Measurements from ENCODE around the gene DGKD. TPM values are rescaled to one million over a fixed set of nuclear protein-coding genes. Genes with fewer than 3 reads are reported as not detected.
A peak's percentile ranks its signal among the peaks of the same experiment; 100 is the strongest.

The DGKD gene
- total RNA-seq, 1 donor from 2014 or later, result 69.3 TPM

- H3K27ac ChIP-seq, result peak overlapping the region; percentile 69
- ATAC-seq, result no peak
Measured at GRCh38 chr2:233413046-233413445, 58.8 kb downstream of the DGKD start.

DNA sequence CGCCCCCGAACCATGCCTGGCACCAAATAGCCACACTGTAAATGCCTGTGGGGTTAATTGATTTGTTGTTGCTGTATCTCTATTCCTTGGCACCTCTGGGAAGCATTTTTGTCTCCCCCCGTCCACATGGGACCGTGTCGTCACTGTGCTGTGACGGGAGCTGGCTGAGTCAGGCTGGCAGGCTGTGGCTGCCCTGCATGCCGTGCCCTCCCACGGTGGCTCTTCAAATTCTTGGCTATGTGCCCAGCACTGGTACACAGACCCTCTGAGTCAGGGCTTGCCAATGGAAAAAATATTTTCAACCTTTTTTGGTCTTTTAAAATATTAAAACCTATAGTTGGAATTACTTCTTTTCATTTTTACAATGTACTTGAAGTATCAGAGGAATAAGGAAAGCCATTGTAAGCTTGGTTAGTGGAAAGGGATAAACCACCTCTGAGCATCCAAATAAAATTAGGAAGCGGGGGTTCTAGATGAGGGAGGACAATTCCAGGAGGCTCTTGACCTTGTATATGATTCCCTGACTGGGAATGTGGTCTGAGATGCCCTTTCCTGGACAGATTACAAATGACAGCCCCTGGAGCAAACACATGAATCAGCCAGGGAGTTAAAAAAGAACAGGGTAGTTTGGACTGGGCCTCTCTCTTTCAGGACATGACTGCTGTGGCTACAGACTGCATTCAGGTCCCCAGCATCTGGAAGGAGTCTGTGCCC lies 59.4 kb downstream of the DGKD start:
- Histone ChIP-seq H3K4me1 (peaks cover 59% of the 10 kb centered on the region), H3K27me3 (ENCODE audit: low read depth) (no peaks in the 10 kb centered on the region), H3K9me3 (peaks cover 15% of the 10 kb centered on the region), H3K4me3 (no peak overlapping the region), H3K27ac (peak overlapping the region; percentile 69), H3K36me3 (peaks cover 6% of the 10 kb centered on the region)
- DNase-seq, result peak; percentile 79
- intact Hi-C loops (cut with DNase I), result no loop called here
- TF ChIP-seq, protein P1, sequence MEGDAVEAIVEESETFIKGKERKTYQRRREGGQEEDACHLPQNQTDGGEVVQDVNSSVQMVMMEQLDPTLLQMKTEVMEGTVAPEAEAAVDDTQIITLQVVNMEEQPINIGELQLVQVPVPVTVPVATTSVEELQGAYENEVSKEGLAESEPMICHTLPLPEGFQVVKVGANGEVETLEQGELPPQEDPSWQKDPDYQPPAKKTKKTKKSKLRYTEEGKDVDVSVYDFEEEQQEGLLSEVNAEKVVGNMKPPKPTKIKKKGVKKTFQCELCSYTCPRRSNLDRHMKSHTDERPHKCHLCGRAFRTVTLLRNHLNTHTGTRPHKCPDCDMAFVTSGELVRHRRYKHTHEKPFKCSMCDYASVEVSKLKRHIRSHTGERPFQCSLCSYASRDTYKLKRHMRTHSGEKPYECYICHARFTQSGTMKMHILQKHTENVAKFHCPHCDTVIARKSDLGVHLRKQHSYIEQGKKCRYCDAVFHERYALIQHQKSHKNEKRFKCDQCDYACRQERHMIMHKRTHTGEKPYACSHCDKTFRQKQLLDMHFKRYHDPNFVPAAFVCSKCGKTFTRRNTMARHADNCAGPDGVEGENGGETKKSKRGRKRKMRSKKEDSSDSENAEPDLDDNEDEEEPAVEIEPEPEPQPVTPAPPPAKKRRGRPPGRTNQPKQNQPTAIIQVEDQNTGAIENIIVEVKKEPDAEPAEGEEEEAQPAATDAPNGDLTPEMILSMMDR (IDR thresholded peaks at IDR 0.05), result no peak
- peak; percentile 80 to 84 for ATAC-seq

More at GRCh38 chr2:233413046-233413445, 58.8 kb downstream of the DGKD start:
- Histone ChIP-seq H3K4me1 (peaks cover 59% of the 10 kb centered on the region), H3K36me3 (peaks cover 6% of the 10 kb centered on the region), H3K27me3 (ENCODE audit: low read depth) (no peaks in the 10 kb centered on the region), H3K4me3 (no peak overlapping the region), H3K9me3 (peaks cover 15% of the 10 kb centered on the region)
- no peak for DNase-seq
- intact Hi-C loops (cut with DNase I), result no loop called here
- TF ChIP-seq, protein P1 (IDR thresholded peaks at IDR 0.05), result no peak

DNA sequence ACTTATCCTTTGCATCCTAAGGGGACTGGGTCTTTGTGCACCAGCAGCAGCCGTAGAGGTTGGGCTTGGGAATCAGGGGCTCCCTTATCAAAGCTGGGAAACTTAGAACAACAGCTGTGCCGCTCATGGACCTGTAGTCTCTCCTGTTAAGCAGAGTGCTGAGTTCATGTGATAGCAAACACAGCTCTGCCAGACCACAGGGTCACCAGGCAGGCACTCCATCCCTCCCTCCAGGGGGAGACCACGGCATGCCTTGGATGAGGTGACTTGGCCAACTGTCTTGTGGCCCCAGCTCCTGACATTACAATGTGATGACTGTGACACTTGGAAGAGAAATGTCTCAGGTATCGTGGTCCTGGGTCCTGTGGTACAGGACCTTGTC lies 60.0 kb downstream of the DGKD start:
- Histone ChIP-seq H3K36me3 (peaks cover 6% of the 10 kb centered on the region), H3K9me3 (peaks cover 15% of the 10 kb centered on the region), H3K4me1 (peaks cover 59% of the 10 kb centered on the region), H3K27ac (peak overlapping the region; percentile 69), H3K27me3 (ENCODE audit: low read depth) (no peaks in the 10 kb centered on the region), H3K4me3 (no peak overlapping the region)
- TF ChIP-seq, protein P1 (IDR thresholded peaks at IDR 0.05), result no peak
- intact Hi-C loops (cut with DNase I), result no loop called here
- ATAC-seq (no peak), DNase-seq (no peak)

GRCh38 chr2:233414777-233415570 lies 60.7 kb downstream of the DGKD start:
- no peak for DNase-seq

GRCh38 chr2:233416199-233416598 lies 61.9 kb downstream of the DGKD start:
- peaks cover 64% of the 10 kb centered on the region for H3K4me1 ChIP-seq
- TF ChIP-seq, protein P1 (IDR thresholded peaks at IDR 0.05), result no peak
- no peak overlapping the region for H3K27ac ChIP-seq
- no peaks in the 10 kb centered on the region for H3K27me3 ChIP-seq (ENCODE audit: low read depth)
- peaks cover 11% of the 10 kb centered on the region for H3K9me3 ChIP-seq
- H3K4me3 ChIP-seq, result no peak overlapping the region
- ATAC-seq (no peak), DNase-seq (no peak)
- intact Hi-C loops (cut with DNase I), result no loop called here
- peaks cover 6% of the 10 kb centered on the region for H3K36me3 ChIP-seq

More at GRCh38 chr2:233414777-233415570, 60.7 kb downstream of the DGKD start:
- intact Hi-C loops (cut with DNase I), result no loop called here
- H3K27me3 ChIP-seq (ENCODE audit: low read depth), result no peaks in the 10 kb centered on the region
- H3K27ac ChIP-seq, result peak overlapping the region; percentile 69
- H3K4me1 ChIP-seq, result peaks cover 59% of the 10 kb centered on the region
- peaks cover 15% of the 10 kb centered on the region for H3K9me3 ChIP-seq
- peak; percentile 64 to 82 for ATAC-seq
- H3K36me3 ChIP-seq, result peaks cover 6% of the 10 kb centered on the region
- TF ChIP-seq, protein P1 (IDR thresholded peaks at IDR 0.05), result no peak
- no peak overlapping the region for H3K4me3 ChIP-seq

Measured in lower lobe of right lung (tissue), 2 donors.